GM21619 (cell line): Measurements from ENCODE around the gene GPR176.
"Not testable (repeated sequence)": the region's sequence is repeated elsewhere in the genome, so short reads cannot be mapped to it uniquely, and the experiment has no call there.

Experiments used
- ATAC-seq: cut with Tn5 transposase; IDR thresholded peaks from one replicate; pipeline ENCODE4 v1.9.1; 2021; ENCODE audit not compliant: unreplicated experiment

Gene GPR176

DNA sequence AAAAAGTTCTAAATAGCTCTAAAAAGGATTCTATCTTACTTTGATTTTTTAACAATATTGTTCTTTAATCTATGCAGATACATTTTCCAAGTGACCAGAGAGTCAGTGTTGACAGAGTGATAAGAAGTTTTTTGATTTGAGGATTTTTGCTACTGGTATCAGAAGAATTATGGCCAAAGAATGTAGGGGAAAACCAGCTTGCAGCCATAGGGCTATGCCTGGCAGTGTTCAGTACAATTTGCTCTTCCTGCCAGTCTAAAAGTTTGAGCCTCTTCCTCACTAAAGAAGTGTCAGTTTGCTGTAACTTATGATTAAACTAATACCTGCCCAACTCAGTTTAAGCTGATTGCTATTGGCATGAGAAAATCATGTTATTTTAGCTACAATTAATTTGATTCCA lies 102.2 kb downstream of the GPR176 start:
- ATAC-seq, result no peak

- ATAC-seq, result no peak
Observed at GRCh38 chr15:39814489-39814888, 105.6 kb downstream of the GPR176 start.

DNA sequence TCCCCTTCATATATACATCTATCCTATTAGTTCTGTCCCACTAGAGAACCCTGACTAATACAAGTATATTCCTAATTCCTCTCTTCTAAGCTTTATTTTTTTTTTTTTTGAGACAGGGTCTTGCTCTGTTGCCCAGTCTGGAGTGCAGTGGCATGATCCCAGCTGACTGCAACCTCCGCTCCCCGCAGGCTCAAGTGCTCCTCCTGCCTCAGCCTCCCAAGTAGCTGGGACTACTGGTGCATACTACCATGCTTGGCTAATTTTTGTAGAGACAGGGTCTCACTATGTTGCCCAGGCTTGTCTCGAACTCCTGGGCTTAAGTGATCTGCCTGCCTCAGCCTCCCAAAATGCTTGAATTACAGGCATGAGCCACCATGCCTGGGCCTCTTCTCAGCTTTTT lies 107.4 kb downstream of the GPR176 start:
- not testable (repeated sequence) for ATAC-seq

DNA sequence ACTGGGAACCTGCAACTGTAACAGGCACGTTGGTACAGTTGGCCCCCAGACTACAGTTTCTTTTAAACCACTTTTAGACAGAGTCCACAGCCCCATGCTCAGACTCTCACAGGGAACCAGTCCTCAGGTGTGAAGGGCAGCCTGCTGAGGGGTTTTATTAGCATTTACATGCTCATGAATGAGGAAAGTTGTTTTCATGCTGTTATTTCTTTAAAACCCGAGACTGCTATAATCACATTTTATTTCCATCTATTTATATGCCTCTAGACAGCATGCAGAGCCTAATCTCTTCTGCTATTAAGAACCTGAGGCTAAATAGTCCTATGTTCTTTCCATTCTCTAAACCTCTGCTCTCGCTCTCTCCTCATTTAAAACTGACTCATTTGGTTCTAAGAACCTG lies 111.2 kb downstream of the GPR176 start:
- no peak for ATAC-seq

DNA sequence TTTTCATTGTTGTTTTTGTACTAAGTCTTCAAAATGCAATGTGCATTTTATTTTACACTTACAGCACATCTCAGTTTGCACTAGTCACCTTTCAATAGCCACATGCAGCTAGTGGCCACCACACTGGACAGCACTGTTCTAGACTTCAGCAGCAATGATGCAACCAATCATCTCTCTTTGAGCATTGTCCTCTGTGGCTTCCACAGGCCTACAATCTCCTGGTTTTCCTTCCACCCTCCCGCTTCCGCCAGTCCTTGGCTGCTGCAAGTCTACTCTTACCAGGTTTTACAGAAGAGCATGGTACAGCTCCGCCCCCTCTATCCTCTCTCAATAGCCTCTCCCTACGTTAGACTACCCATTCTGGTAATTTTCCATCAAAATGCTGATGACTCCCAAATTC lies 112.3 kb downstream of the GPR176 start:
- no peak for ATAC-seq

- no peak for ATAC-seq
Observed at GRCh38 chr15:39804026-39804425, 116.0 kb downstream of the GPR176 start.

DNA sequence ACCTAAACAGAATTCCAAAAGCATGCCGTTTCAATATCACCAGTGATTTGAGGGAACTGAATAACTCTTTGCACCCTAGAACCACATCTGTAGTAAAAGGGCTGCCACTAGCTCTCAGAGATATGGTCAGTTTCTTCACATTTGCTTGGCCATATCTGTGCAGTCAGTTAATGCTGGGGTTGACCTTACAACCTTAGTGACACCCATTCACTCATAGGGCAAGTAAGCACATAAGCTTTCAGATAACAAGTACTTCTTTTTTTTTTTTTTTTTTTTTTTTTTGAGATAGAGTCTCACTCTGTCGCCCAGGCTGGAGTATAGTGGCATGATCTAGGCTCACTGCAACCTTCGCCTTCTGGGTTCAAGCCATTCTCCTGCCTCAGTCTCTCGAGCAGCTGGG lies 117.0 kb downstream of the GPR176 start:
- no peak for ATAC-seq

GRCh38 chr15:39801641-39802309 lies 118.3 kb downstream of the GPR176 start:
- no peak for ATAC-seq

DNA sequence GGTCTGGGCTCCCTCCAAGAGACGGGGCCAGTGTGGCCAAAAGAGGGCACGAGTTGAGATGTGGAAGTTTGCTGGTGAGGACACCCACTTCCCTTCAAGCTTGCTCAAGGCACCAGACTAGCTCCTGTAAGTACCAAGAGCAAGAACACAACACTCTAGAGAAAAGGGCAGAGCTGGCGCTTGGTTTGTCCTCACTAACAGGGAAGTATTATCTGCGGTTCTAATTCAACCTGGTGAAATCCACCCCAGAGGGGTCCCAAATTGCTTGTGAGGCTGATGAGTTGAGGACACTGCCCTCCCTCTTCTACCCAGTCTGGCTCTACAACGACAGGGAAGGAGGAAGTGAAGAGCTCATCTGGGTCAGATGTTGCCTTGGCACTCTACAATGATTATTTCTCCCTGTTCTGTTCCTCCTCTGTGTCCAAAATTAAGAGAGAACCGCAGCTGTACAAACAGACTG lies 120.5 kb downstream of the GPR176 start:
- no peak for ATAC-seq

DNA sequence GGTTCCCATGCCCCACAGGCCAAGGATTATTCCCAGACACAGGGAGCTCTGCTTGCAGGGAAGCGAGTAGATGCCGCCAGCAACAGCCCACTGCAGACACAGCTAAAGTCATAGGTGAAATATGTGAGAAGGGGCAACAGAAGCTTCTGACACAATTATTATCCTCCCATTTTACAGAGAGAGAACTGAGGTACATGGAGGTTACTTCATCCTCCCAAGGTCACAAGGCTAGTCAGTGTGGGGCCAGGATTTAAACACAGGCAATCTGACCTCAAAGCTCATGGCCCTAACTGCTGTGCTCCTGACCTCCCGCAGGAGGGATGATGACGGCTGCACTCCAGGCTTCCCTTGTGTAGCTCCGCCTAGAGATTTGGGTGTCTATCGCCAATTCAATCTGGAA lies 121.7 kb downstream of the GPR176 start:
- no peak for ATAC-seq

- no peak for ATAC-seq
Observed at GRCh38 chr15:39797407-39797806, 122.7 kb downstream of the GPR176 start.

- no peak for ATAC-seq
Observed at GRCh38 chr15:39796601-39797000, 123.5 kb downstream of the GPR176 start.

GRCh38 chr15:39795486-39795885 lies 124.6 kb downstream of the GPR176 start:
- no peak for ATAC-seq

DNA sequence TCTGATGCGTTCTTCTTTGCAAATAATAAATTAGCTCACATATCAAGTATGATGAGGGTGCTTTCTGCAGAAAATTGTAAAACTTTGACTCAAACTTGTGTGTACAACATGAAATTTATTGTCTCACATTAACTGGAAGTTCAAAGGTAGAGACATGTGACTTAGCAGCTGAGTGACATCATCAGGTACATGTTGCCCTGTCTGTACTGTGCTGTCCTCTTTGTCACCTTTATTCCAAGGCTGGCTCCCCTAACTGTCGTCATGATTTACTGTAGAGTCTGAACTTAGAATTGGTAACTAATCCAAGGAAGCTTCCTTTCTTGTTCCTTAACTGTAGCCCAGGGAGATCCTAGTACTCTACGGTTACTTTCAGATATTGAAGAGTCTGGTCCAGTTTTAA lies 125.1 kb downstream of the GPR176 start:
- no peak for ATAC-seq

DNA sequence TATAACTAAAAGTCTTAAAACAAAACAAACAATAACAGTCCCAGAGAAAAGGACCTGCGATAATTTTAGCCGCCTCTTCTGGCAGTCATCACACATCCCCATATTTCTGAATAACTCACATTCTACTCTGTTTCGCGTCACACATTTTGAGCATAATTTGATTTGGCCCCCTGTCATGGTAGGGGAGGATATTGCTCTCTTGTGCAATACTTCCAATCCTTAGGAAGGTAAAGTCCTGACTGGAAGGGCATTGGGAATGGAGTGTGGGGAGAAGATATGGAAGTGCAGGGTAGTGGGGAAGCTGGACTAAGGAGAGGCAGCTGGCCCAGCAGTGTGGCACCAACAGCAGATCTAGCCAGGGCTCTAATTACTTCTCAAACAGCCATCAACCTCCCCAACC lies 126.1 kb downstream of the GPR176 start:
- ATAC-seq, result no peak

DNA sequence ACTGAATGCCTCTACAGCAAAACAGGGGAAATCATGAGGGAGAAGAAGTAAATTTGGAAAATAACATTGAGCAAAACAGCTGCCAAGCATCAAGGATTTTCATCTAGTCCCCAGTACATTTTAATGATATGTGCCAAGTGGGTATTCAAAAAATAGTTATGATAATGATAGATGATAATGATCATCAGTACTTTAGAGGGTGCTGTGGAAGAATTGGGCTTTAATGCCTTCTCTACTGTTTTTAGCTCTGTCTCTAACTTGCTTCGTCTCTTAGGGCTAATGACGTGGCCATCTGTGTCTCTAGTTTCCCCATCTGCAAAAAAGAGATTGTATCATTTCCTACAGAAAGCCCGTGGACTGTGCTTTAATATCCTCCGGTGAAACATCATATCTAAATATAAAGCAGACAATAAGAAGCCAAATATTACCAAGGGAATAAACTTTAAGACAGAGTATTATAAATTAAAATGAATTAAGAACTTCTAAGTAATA lies 127.2 kb downstream of the GPR176 start:
- no peak for ATAC-seq

- ATAC-seq, result no peak
Observed at GRCh38 chr15:39792025-39792843, 127.8 kb downstream of the GPR176 start.

- ATAC-seq, result no peak
Observed at GRCh38 chr15:39789736-39790135, 130.3 kb downstream of the GPR176 start.

DNA sequence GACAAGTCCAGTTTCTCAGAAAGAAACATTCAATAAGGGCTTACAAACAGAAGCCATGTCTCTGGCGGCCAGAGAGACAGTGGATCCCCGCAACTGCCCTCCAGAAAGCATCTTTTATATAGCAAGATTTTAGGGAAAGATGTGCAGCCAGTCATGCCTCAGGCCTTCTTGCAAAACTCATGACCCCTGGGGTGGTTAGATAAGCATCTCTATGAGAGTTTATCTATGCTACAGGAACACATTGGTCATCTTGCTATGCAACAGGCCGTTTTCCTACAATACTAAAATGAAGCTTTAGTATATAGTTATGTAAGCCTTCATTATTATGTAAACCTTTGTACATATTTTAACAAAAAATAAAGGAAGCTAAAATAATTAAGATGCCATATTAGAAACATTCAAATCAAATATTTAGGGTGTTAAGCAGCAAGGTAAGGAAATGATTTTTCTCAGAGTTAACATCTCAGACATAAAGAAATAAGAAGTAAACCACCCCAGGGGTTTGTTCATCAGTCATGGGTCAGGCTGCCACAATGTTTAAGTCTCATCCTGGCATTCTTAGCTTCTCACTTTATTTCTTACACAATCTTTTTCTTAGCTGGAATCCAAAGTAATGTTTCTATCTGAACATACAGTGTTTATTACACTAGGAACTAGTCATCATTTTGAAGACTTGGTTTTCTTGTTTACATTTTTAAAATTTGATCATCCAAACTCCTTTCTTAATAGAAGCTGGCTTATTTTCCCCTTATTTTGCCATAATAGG lies 131.1 kb downstream of the GPR176 start:
- no peak for ATAC-seq

- ATAC-seq, result no peak
Observed at GRCh38 chr15:39788108-39788507, 132.0 kb downstream of the GPR176 start.

DNA sequence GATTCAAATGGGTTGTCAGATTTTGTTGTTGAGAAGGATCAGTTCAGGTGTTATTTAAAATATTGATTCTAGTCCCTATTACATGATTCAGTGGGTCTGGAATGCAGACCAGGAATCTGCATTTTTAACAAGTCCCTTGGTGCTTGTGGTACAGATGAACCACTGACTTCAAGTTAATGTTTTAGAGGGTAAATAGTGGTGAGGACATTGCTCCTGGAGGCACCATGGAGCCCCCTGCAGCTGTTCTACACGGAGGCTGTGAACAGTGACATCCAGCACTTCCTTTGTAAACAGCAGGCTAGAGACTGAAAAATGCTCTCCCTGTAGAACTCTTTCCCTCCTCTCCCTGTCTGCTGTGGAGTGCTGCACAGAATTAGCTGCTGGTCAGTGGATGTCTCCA lies 132.6 kb downstream of the GPR176 start:
- no peak for ATAC-seq
